Cardiac muscle cell (in vitro differentiated cells and primary cell): Measurements from ENCODE around the gene DNAH3. TPM values are rescaled to one million over a fixed set of nuclear protein-coding genes. Genes with fewer than 3 reads are reported as not detected.
"Not testable (repeated sequence)": the region's sequence is repeated elsewhere in the genome, so short reads cannot be mapped to it uniquely, and the experiment has no call there.

Source experiments
- DNase-seq, 2 donors: peaks; one replicate each; pipeline versions ENCODE4 v3.0.0 to v3.0.0-alpha.2; 2010 to 2017; ENCODE audit warnings: low read depth in 1 of 2, low spot score in 1 of 2
- H3K27ac ChIP-seq: fragments of 200-600 bp; sonication (generic); 2 replicates; pipeline ENCODE4 v1.5.1; 2016
- H3K27me3 ChIP-seq: fragments of 200-600 bp; sonication (generic); 2 replicates; pipeline ENCODE4 v1.6.0; 2016; ENCODE audit warnings: control low read depth
- H3K36me3 ChIP-seq: fragments of 200-600 bp; sonication (generic); 2 replicates; pipeline ENCODE4 v1.5.1; 2016; ENCODE audit warnings: control low read depth
- H3K4me1 ChIP-seq: fragments of 200-600 bp; sonication (generic); 2 replicates; pipeline ENCODE4 v1.8.1; 2017; ENCODE audit warnings: low read depth, mild to moderate bottlenecking, mixed run types
- H3K4me3 ChIP-seq: fragments of 200-600 bp; sonication (generic); 2 replicates; pipeline ENCODE4 v1.5.1; 2016; ENCODE audit warnings: mild to moderate bottlenecking
- H3K9me3 ChIP-seq: fragments of 200-600 bp; sonication (generic); 2 replicates; pipeline ENCODE4 v1.5.1; 2017; ENCODE audit warnings: low read depth, mild to moderate bottlenecking, control low read depth
- CTCF ChIP-seq: IDR thresholded peaks from 2 replicates; pipeline ENCODE4 v1.5.1; 2012; ENCODE audit warnings: low read depth, mild to moderate bottlenecking, low read length
- polyA plus RNA-seq: library from polyadenylated mRNA; unstranded; fragments of >200 nt; fragmentation: Nextera tagmentation; extraction: Ambion mirVana; gene quantifications from 2 replicates; pipeline ENCODE4 v1.2.1, GENCODE V29; 2016
- total RNA-seq: library from RNA; depleted of rRNA; stranded (reverse); fragments of >200 nt; gene quantifications from 2 replicates; pipeline ENCODE4 v1.2.3, GENCODE V29; 2016

The DNAH3 gene
- total and polyA plus RNA-seq, 2 experiments from 2014 or later, result 0.39 TPM; not detected in 1

- TF ChIP-seq CTCF, result no peak
- H3K4me1 ChIP-seq, result no peaks in the 10 kb centered on the region
- no peak for DNase-seq
- no peak overlapping the region for H3K4me3 ChIP-seq
- no peaks in the 10 kb centered on the region for H3K36me3 ChIP-seq
- H3K27me3 ChIP-seq, result no peaks in the 10 kb centered on the region
- H3K9me3 ChIP-seq, result no peaks in the 10 kb centered on the region
- no peak overlapping the region for H3K27ac ChIP-seq
Observed at GRCh38 chr16:21064203-21064602, 86.4 kb downstream of the DNAH3 start.

- not testable (repeated sequence) for H3K4me1 ChIP-seq, H3K27ac ChIP-seq, H3K36me3 ChIP-seq, H3K9me3 ChIP-seq, H3K4me3 ChIP-seq, H3K27me3 ChIP-seq, DNase-seq
Observed at GRCh38 chr16:21063314-21063713, 87.3 kb downstream of the DNAH3 start.

- H3K9me3 ChIP-seq, result no peaks in the 10 kb centered on the region
- no peak for TF ChIP-seq CTCF
Observed at GRCh38 chr16:21060027-21060510, 90.6 kb downstream of the DNAH3 start.

GRCh38 chr16:21057875-21058274 is 92.8 kb downstream of the DNAH3 start:
- H3K36me3 ChIP-seq, result no peaks in the 10 kb centered on the region
- H3K27ac ChIP-seq, result no peak overlapping the region
- no peak overlapping the region for H3K4me3 ChIP-seq
- DNase-seq, result no peak
- no peaks in the 10 kb centered on the region for H3K4me1 ChIP-seq
- H3K27me3 ChIP-seq, result no peaks in the 10 kb centered on the region
- no peaks in the 10 kb centered on the region for H3K9me3 ChIP-seq
- TF ChIP-seq CTCF, result no peak

More at GRCh38 chr16:21060027-21060510, 90.6 kb downstream of the DNAH3 start:
- DNase-seq, result no peak
- Histone ChIP-seq H3K27ac (no peak overlapping the region), H3K4me3 (no peak overlapping the region), H3K27me3 (no peaks in the 10 kb centered on the region), H3K36me3 (no peaks in the 10 kb centered on the region), H3K4me1 (no peaks in the 10 kb centered on the region)

- Histone ChIP-seq H3K27ac (no peak overlapping the region), H3K4me3 (no peak overlapping the region), H3K9me3 (no peaks in the 10 kb centered on the region), H3K27me3 (no peaks in the 10 kb centered on the region), H3K4me1 (no peaks in the 10 kb centered on the region), H3K36me3 (no peaks in the 10 kb centered on the region)
- DNase-seq, result no peak
- TF ChIP-seq CTCF, result no peak
Observed at GRCh38 chr16:21056396-21056795, 94.2 kb downstream of the DNAH3 start.

GRCh38 chr16:21055738-21056137 is 94.9 kb downstream of the DNAH3 start:
- H3K9me3 ChIP-seq, DNase-seq, H3K27ac ChIP-seq, H3K27me3 ChIP-seq, H3K4me3 ChIP-seq, H3K36me3 ChIP-seq, H3K4me1 ChIP-seq: not testable (repeated sequence)

GRCh38 chr16:21053590-21053989 is 97.1 kb downstream of the DNAH3 start:
- no peak overlapping the region for H3K4me3 ChIP-seq
- no peaks in the 10 kb centered on the region for H3K27me3 ChIP-seq
- no peak for DNase-seq
- no peaks in the 10 kb centered on the region for H3K36me3 ChIP-seq
- TF ChIP-seq CTCF, result no peak
- H3K9me3 ChIP-seq, result no peaks in the 10 kb centered on the region
- H3K27ac ChIP-seq, result no peak overlapping the region
- H3K4me1 ChIP-seq, result no peaks in the 10 kb centered on the region

GRCh38 chr16:21048091-21048912 is 102.3 kb downstream of the DNAH3 start:
- not testable (repeated sequence) for H3K4me1 ChIP-seq, H3K27ac ChIP-seq, H3K4me3 ChIP-seq, DNase-seq, H3K36me3 ChIP-seq, H3K27me3 ChIP-seq, H3K9me3 ChIP-seq
